ENCODE results near the gene GORAB. TPM values are rescaled to one million over a fixed set of nuclear protein-coding genes. Genes with fewer than 3 reads are reported as not detected.

The GORAB gene
- total and polyA plus RNA-seq, 2 of the 13 experiments (the other 11 are each of a cell fraction or from before 2014, with no cell fraction given), result 6.6 to 9.2 TPM

DNA sequence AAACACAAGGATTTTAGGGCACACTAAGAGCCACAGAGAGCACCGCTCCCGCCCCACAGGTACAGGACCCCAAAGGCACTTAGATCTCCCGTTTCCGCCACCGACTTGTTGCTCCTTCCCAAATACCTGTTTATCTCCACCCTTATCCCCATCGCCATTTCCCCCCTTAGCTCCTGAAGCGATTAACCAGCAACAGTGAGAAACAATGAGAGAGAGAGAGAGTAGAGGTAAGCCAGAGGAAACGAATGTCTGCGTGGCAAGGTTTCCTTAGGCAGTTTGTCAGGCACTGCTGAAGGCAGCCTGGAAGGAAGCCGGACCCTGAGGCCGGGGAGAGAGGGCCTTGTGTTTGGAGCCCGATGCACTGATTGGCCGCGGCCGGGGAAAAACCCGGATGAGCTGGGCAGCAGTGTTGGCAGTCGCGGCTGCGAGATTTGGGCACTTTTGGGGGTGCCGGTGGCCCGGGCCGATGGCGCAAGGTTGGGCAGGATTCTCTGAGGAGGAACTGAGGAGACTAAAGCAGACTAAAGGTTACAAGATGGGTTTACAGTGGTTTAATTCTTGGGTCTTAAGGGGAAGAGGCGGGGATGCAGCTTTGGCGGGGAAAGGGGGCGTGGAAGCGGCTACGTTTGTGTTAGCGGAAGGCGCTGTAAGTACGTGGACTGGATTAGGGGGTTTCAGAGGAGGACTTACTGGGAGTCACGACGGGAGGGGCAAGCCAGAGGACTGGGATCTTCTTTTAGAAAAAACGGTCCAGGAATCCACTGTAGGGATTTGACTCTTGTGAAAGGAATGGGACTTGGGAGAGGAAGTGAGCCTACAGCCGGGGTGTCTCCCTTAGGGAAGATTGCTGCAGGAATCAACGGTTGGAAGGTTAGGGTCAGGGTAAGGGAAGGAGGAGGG is at the start of gene GORAB (continued):
- TF ChIP-seq, protein P1, sequence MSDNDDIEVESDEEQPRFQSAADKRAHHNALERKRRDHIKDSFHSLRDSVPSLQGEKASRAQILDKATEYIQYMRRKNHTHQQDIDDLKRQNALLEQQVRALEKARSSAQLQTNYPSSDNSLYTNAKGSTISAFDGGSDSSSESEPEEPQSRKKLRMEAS (IDR thresholded peaks at IDR 0.05), result peak; percentile 59; the same call in 1 of the 2 replicates
- TF ChIP-seq KLF16 (CRISPR knock-in tag; IDR thresholded peaks at IDR 0.05), result peak in 1 of 2 experiments; percentile 77; a peak in 1 of 4 replicates
- TF ChIP-seq HES4 (CRISPR knock-in tag; IDR thresholded peaks at IDR 0.05; ENCODE audit: borderline replicate concordance), result no peak
- TF ChIP-seq ZNF724P (CRISPR knock-in tag; IDR thresholded peaks at IDR 0.05; ENCODE audit: borderline replicate concordance), result no peak
- peak; percentile 94 for TF ChIP-seq POLR2AphosphoS5 (IDR thresholded peaks at IDR 0.05; ENCODE audit: low read depth, low read length)
- TF ChIP-seq XRCC5 (optimal IDR thresholded peaks at IDR 0.05; ENCODE audit: low read length), result peak; percentile 30
- TF ChIP-seq ZNF230 (CRISPR knock-in tag; IDR thresholded peaks at IDR 0.05), result 0 out of 2 replicates have a peak, but pooled peaks have one; percentile 21
- no peak for TF ChIP-seq ZEB1 (IDR thresholded peaks at IDR 0.05; ENCODE audit: insufficient replicate concordance, low read depth)
- peak; percentile 64; the same call in 1 of the 2 replicates for TF ChIP-seq GFI1 (CRISPR knock-in tag; IDR thresholded peaks at IDR 0.05; ENCODE audit: borderline replicate concordance)
- no peak for TF ChIP-seq TAF15 (IDR thresholded peaks at IDR 0.05; ENCODE audit: low read depth, low read length, poor library complexity, severe bottlenecking)
- TF ChIP-seq ZNF768 (CRISPR knock-in tag; IDR thresholded peaks at IDR 0.05), result no peak; the same call in 1 of the 2 replicates
- TF ChIP-seq PHF20 (CRISPR knock-in tag; IDR thresholded peaks at IDR 0.05), result peak; percentile 73
- TF ChIP-seq MIER2 (CRISPR knock-in tag; IDR thresholded peaks at IDR 0.05), result 0 out of 2 replicates have a peak, but pooled peaks have one; percentile 14
- peak; percentile 16; the same call in 1 of the 2 replicates for TF ChIP-seq SMAD3 (CRISPR knock-in tag; IDR thresholded peaks at IDR 0.05)
- peak; percentile 63; the same call in 1 of the 2 replicates for TF ChIP-seq ZNF564 (CRISPR knock-in tag; IDR thresholded peaks at IDR 0.05)
- TF ChIP-seq, protein P2, sequence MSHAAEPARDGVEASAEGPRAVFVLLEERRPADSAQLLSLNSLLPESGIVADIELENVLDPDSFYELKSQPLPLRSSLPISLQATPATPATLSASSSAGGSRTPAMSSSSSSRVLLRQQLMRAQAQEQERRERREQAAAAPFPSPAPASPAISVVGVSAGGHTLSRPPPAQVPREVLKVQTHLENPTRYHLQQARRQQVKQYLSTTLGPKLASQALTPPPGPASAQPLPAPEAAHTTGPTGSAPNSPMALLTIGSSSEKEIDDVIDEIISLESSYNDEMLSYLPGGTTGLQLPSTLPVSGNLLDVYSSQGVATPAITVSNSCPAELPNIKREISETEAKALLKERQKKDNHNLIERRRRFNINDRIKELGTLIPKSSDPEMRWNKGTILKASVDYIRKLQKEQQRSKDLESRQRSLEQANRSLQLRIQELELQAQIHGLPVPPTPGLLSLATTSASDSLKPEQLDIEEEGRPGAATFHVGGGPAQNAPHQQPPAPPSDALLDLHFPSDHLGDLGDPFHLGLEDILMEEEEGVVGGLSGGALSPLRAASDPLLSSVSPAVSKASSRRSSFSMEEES (CRISPR knock-in tag; IDR thresholded peaks at IDR 0.05), result peak; percentile 15; the same call in 1 of the 2 replicates
- TF ChIP-seq ZSCAN29 (CRISPR knock-in tag; conservative IDR thresholded peaks at IDR 0.05), result peak; percentile 95
- no peak for TF ChIP-seq ZNF672 (CRISPR knock-in tag; IDR thresholded peaks at IDR 0.05)
- TF ChIP-seq NRL (CRISPR knock-in tag; IDR thresholded peaks at IDR 0.05; ENCODE audit: borderline replicate concordance), result peak; percentile 51; the same call in 1 of the 2 replicates
- TF ChIP-seq ZNF335 (CRISPR knock-in tag; IDR thresholded peaks at IDR 0.05), result peak; percentile 100
- peak; percentile 59; the same call in 1 of the 2 replicates for TF ChIP-seq DR1 (CRISPR knock-in tag; IDR thresholded peaks at IDR 0.05)
- no peak for TF ChIP-seq ZMYM2 (CRISPR knock-in tag; IDR thresholded peaks at IDR 0.05)
- peak; percentile 75 for TF ChIP-seq ZNF263 (CRISPR knock-in tag; IDR thresholded peaks at IDR 0.05)
- TF ChIP-seq, protein P3, sequence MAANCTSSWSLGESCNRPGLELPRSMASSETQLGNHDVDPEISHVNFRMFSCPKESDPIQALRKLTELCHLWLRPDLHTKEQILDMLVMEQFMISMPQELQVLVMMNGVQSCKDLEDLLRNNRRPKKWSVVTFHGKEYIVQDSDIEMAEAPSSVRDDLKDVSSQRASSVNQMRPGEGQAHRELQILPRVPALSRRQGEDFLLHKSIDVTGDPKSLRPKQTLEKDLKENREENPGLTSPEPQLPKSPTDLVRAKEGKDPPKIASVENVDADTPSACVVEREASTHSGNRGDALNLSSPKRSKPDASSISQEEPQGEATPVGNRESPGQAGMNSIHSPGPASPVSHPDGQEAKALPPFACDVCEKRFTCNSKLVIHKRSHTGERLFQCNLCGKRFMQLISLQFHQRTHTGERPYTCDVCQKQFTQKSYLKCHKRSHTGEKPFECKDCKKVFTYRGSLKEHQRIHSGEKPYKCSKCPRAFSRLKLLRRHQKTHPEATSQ (CRISPR knock-in tag; IDR thresholded peaks at IDR 0.05; ENCODE audit: borderline replicate concordance), result peak; percentile 77; the same call in 1 of the 2 replicates
- peak; percentile 95 for TF ChIP-seq POLR2G (IDR thresholded peaks at IDR 0.05; ENCODE audit: low read depth, low read length)
- TF ChIP-seq, protein P4, sequence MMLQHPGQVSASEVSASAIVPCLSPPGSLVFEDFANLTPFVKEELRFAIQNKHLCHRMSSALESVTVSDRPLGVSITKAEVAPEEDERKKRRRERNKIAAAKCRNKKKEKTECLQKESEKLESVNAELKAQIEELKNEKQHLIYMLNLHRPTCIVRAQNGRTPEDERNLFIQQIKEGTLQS (CRISPR knock-in tag; IDR thresholded peaks at IDR 0.05), result no peak
- no peak for TF ChIP-seq ZNF891 (CRISPR knock-in tag; IDR thresholded peaks at IDR 0.05)
- TF ChIP-seq ZNF143 (CRISPR knock-in tag; IDR thresholded peaks at IDR 0.05), result no peak

Data from HepG2 (cell line).